OCI-LY3 (cell line): ENCODE measurements around the gene SEPTIN12.

Source experiments
- CTCF ChIP-seq: fragments of 200-600, 300-600 bp; sonication (generic); IDR thresholded peaks from 2 replicates; pipeline ENCODE4 v1.5.1; 2014; ENCODE audit warnings: antibody characterized with exemption, low read length, low read depth
- EZH2phosphoT487 ChIP-seq: fragments of 200-600 bp; shearing (Covaris generic); IDR thresholded peaks from 2 replicates; pipeline ENCODE4 v1.6.1; 2018; ENCODE audit warnings: antibody characterized with exemption, mixed run types, low read depth

DNA sequence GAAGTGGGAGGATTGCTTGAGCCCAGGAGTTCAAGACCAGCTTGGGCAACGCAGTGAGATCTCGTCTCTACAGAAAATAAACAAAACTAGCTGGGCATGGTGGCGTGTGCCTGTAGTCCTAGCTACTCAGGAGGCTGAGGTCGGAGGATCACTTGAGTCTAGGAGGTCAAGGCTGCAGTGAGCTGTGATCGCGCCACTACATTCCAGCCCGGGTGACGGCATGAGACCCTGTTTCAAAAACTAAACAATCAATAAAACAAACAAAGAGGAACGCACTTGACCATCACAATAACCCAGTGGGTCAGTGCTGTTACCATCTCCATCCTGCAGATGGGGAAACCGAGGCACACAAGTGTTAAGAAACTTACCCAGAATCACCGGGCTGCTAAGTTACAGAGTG lies 34.9 kb downstream of the SEPTIN12 start:
- no peak for TF ChIP-seq CTCF
- no peak for TF ChIP-seq EZH2phosphoT487
